Fibroblast of the aortic adventitia (primary cell): ENCODE measurements around the gene CLEC4F. TPM values are rescaled to one million over a fixed set of nuclear protein-coding genes. Genes with fewer than 3 reads are reported as not detected.
A peak's percentile ranks its signal among the peaks of the same experiment; 100 is the strongest.

Source experiments
- DNase-seq: peaks from one replicate; pipeline ENCODE4 v3.0.0-alpha.2; 2010; ENCODE audit warnings: low read depth
- H3K4me3 ChIP-seq: 2 replicates; pipeline ENCODE4 v1.5.1; 2011; ENCODE audit warnings: low read depth, mild to moderate bottlenecking, control low read depth, low read length, moderate library complexity
- CTCF ChIP-seq: IDR thresholded peaks from 2 replicates; pipeline ENCODE4 v1.5.1; 2011; ENCODE audit warnings: mild to moderate bottlenecking, low read length, control low read depth, inconsistent platforms; ENCODE audit not compliant: insufficient read depth
- total RNA-seq: library from RNA; depleted of rRNA; stranded (reverse); fragments of >200 nt; gene quantifications from 2 replicates; pipeline ENCODE4 v1.2.3, GENCODE V29; 2012; ENCODE audit warnings: low replicate concordance

The CLEC4F gene
- total RNA-seq, 1 donor = not detected

GRCh38 chr2:70793450-70793849, 26.9 kb downstream of the CLEC4F start:
- no peak overlapping the region for H3K4me3 ChIP-seq
- DNase-seq = no peak
- TF ChIP-seq CTCF = no peak

GRCh38 chr2:70790136-70790828, 30.1 kb downstream of the CLEC4F start, which contains the start of gene FIGLA:
TSS of gene FIGLA (minus strand) at chr2:70790643. CDS start at chr2:70790638, 5 bp downstream.
- H3K4me3 ChIP-seq = no peak within 1 kb of the TSS
- no peak for DNase-seq

GRCh38 chr2:70789304-70790135, 30.9 kb downstream of the CLEC4F start:
- peak; percentile 65 for TF ChIP-seq CTCF
- H3K4me3 ChIP-seq = no peak overlapping the region
- peak; percentile 54 for DNase-seq

More at GRCh38 chr2:70790136-70790828, 30.1 kb downstream of the CLEC4F start, which contains the start of gene FIGLA:
- TF ChIP-seq CTCF = no peak

GRCh38 chr2:70785137-70785911, 35.1 kb downstream of the CLEC4F start:
- peak; percentile 56 for TF ChIP-seq CTCF
- no peak overlapping the region for H3K4me3 ChIP-seq
- peak; percentile 33 for DNase-seq

GRCh38 chr2:70784320-70784719, 36.1 kb downstream of the CLEC4F start:
- no peak overlapping the region for H3K4me3 ChIP-seq
- no peak for TF ChIP-seq CTCF
- no peak for DNase-seq

GRCh38 chr2:70779911-70780545, 40.4 kb downstream of the CLEC4F start:
- no peak for TF ChIP-seq CTCF
- DNase-seq = peak; percentile 37
- H3K4me3 ChIP-seq = no peak overlapping the region
